ENCODE measurements around the gene HES7.

HES7 gene

DNA sequence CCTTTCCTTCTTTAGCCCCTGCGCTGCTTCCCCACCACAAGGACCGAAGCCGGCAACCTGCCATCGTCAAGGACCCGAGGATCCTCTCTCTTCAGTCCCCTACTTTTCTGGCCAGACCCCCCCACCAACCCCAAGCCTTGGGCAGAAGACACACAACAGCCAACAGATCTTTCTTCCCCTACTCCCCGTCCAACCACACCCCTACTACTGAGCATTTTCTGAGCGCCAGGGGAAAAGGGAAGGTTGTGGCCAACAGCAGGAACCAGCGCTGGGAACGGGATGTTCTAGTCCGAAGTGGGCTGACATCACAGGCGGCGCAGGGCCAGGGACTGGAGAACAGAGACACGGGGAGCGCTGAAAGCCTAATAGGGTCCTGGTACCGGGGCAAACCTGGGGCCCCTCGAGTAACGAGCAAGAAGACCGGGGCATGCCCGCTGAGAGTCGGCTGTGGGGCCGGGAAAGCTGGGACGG lies 27.8 kb upstream of the HES7 start:
- CTCF ChIA-PET: interaction anchor here (1.5 to 2.1 kb wide), 2 partner anchors 9 to 13 kb away, joined by 3 to 11 read pairs; no protein-coding TSS in a partner anchor
- H3K4me1 Mint-ChIP-seq: peaks cover 35% of the 10 kb centered on the region
- no peaks in the 10 kb centered on the region for H3K9me3 Mint-ChIP-seq
- H3K27me3 Mint-ChIP-seq: no peaks in the 10 kb centered on the region
- peak; percentile 54 for DNase-seq
- peak overlapping the region; percentile 90 for H3K27ac Mint-ChIP-seq
- H3K4me3 Mint-ChIP-seq: peak overlapping the region; percentile 89
- peaks cover 23% of the 10 kb centered on the region for H3K36me3 Mint-ChIP-seq

- Mint-ChIP-seq H3K4me1 (peaks cover 35% of the 10 kb centered on the region), H3K4me3 (peak overlapping the region; percentile 89), H3K27me3 (no peaks in the 10 kb centered on the region), H3K9me3 (no peaks in the 10 kb centered on the region), H3K27ac (peak overlapping the region; percentile 90), H3K36me3 (peaks cover 27% of the 10 kb centered on the region)
- DNase-seq: peak; percentile 94
- CTCF ChIA-PET: interaction anchor here (1.3 to 2.1 kb wide), 3 partner anchors 10 to 40 kb away, joined by 3 to 11 read pairs (median 3); no protein-coding TSS in a partner anchor
These were observed 27.3 kb upstream of the HES7 start for GRCh38 chr17:8151120-8151640.

- CTCF ChIA-PET: interaction anchor here (1.3 to 2.1 kb wide), 3 partner anchors 11 to 40 kb away, joined by 3 to 11 read pairs (median 3); no protein-coding TSS in a partner anchor
- Mint-ChIP-seq H3K27ac (peak overlapping the region; percentile 45), H3K4me3 (peak overlapping the region; percentile 89), H3K36me3 (peaks cover 32% of the 10 kb centered on the region), H3K4me1 (peaks cover 35% of the 10 kb centered on the region), H3K27me3 (no peaks in the 10 kb centered on the region), H3K9me3 (no peaks in the 10 kb centered on the region)
- DNase-seq: no peak
These were observed 26.6 kb upstream of the HES7 start for GRCh38 chr17:8150194-8151119.

- H3K4me1 Mint-ChIP-seq: peaks cover 35% of the 10 kb centered on the region
- no peak overlapping the region for H3K4me3 Mint-ChIP-seq
These were observed 25.7 kb upstream of the HES7 start for GRCh38 chr17:8149419-8150193.

GRCh38 chr17:8148560-8148959 lies 24.7 kb upstream of the HES7 start:
- Mint-ChIP-seq H3K36me3 (peaks cover 39% of the 10 kb centered on the region), H3K27ac (no peak overlapping the region), H3K4me1 (peaks cover 34% of the 10 kb centered on the region), H3K9me3 (no peaks in the 10 kb centered on the region), H3K4me3 (no peak overlapping the region), H3K27me3 (no peaks in the 10 kb centered on the region)
- no peak for DNase-seq
- CTCF ChIA-PET: interaction anchor here (0.9 kb wide), 1 partner anchor 9 kb away, joined by 3 read pairs; no protein-coding TSS in a partner anchor

More at GRCh38 chr17:8149419-8150193, 25.7 kb upstream of the HES7 start:
- no peak for DNase-seq
- Mint-ChIP-seq H3K27ac (peak overlapping the region; percentile 45), H3K9me3 (no peaks in the 10 kb centered on the region), H3K27me3 (no peaks in the 10 kb centered on the region), H3K36me3 (peaks cover 33% of the 10 kb centered on the region)
- CTCF ChIA-PET: interaction anchor here (1.0 to 1.3 kb wide), 2 partner anchors 9 to 39 kb away, joined by 3 read pairs; no protein-coding TSS in a partner anchor

- Mint-ChIP-seq H3K4me1 (peaks cover 27% of the 10 kb centered on the region), H3K36me3 (peaks cover 41% of the 10 kb centered on the region), H3K4me3 (no peak overlapping the region), H3K27ac (peak overlapping the region; percentile 46), H3K9me3 (no peaks in the 10 kb centered on the region), H3K27me3 (no peaks in the 10 kb centered on the region)
- CTCF ChIA-PET: interaction anchor here (0.9 kb wide), 1 partner anchor 9 kb away, joined by 3 read pairs; no protein-coding TSS in a partner anchor
- DNase-seq: no peak
These were observed 24.0 kb upstream of the HES7 start for GRCh38 chr17:8147805-8148404.

DNA sequence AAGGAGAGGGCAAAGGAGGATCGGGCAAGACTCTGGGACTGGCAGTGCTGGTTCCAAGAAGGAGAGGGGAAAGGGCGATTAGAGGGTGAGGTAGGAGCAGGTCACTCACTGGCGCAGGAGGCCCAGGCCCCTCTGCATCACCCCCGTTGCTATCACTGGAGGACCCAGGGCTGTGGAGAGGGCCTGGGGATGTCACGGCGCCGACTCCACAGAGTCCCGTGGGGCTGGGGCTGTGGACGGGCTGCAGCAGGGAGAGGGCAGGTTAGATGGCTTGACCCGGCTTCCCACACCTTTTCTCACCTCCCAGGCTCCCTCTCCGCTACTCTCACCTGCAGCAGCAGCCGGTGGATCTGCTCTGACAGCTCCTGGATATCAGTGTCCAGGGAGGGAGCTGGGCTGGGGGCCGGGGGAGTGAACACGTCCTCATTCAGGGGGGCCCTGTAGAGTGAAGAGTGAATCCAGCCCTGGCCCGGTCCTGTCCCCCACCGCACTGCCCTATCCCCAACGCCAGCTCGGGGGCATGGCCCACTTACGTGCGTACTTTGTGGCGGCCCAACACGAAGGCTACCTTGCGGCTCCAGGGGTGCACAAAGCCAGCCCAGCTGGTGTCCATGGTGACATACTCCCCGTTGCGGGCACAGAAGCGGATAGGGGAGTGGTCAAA lies 23.4 kb upstream of the HES7 start:
- H3K36me3 Mint-ChIP-seq: peaks cover 41% of the 10 kb centered on the region
- CTCF ChIA-PET: no interaction called here
- no peak overlapping the region for H3K4me3 Mint-ChIP-seq
- no peak for DNase-seq
- peaks cover 21% of the 10 kb centered on the region for H3K4me1 Mint-ChIP-seq
- peak overlapping the region; percentile 46 for H3K27ac Mint-ChIP-seq
- no peaks in the 10 kb centered on the region for H3K9me3 Mint-ChIP-seq
- H3K27me3 Mint-ChIP-seq: no peaks in the 10 kb centered on the region

DNA sequence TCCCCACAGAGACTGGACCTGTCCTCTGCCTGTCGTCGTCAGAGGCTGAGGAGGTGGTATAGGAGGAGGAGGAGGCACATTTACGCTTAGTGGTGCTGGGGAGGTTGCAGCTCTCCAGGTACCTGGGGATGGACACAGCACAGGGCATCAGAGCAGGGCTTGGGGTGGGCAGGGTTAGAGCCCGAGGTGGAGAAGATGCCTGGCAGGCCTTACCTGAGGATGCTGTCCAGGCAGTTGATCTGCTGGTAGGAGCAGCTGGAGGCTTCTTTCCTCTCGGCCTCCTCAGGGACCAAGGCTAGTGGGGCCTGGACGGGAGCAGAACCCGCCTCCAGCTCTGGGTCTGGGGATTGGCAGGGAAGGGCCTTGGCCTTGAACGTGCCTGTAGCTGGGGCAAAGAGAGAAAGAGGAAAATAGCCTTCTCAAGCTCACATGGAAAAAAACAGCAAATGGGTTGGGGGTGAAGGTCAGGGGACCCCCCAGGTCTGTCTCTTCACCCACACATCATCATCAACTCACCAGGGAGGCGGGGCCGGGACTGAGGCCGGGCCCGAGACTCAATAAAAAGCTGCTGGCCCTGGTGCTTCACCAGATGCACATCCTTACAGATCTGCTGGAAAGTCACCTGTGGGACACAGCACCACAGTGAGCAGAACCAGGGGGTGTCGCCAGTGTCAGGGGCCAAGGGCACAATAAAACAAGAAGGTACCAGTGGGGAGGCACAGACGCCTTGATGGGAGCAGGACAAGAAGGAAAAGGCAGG lies 22.7 kb upstream of the HES7 start:
- no peaks in the 10 kb centered on the region for H3K27me3 Mint-ChIP-seq
- H3K4me1 Mint-ChIP-seq: peaks cover 18% of the 10 kb centered on the region
- CTCF ChIA-PET: no interaction called here
- H3K9me3 Mint-ChIP-seq: no peaks in the 10 kb centered on the region
- H3K4me3 Mint-ChIP-seq: no peak overlapping the region
- DNase-seq: no peak
- H3K27ac Mint-ChIP-seq: peak overlapping the region; percentile 55
- peaks cover 46% of the 10 kb centered on the region for H3K36me3 Mint-ChIP-seq

DNA sequence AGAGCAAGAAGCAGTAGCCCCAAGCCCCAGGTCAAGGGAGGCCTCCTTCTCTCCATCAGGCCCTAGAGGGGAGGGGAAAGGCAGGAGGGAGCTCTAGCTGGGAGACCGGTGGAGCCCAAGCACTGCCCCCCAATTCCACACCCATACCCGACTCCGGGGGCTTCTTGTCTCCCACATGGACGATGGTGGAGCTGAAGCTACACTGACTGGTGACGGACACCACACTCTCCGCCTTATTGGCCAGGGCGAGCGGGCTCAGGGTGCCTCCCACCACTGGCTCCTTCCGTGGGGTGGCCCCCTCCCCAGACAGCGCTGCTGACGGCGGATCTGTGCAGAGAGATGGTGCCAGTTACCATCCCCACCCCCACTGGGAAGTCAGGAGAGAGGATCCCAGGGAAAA lies 21.9 kb upstream of the HES7 start:
- Mint-ChIP-seq H3K4me3 (no peak overlapping the region), H3K27ac (no peak overlapping the region), H3K27me3 (no peaks in the 10 kb centered on the region), H3K4me1 (peaks cover 18% of the 10 kb centered on the region), H3K36me3 (peaks cover 50% of the 10 kb centered on the region), H3K9me3 (no peaks in the 10 kb centered on the region)
- DNase-seq: no peak
- CTCF ChIA-PET: no interaction called here

DNA sequence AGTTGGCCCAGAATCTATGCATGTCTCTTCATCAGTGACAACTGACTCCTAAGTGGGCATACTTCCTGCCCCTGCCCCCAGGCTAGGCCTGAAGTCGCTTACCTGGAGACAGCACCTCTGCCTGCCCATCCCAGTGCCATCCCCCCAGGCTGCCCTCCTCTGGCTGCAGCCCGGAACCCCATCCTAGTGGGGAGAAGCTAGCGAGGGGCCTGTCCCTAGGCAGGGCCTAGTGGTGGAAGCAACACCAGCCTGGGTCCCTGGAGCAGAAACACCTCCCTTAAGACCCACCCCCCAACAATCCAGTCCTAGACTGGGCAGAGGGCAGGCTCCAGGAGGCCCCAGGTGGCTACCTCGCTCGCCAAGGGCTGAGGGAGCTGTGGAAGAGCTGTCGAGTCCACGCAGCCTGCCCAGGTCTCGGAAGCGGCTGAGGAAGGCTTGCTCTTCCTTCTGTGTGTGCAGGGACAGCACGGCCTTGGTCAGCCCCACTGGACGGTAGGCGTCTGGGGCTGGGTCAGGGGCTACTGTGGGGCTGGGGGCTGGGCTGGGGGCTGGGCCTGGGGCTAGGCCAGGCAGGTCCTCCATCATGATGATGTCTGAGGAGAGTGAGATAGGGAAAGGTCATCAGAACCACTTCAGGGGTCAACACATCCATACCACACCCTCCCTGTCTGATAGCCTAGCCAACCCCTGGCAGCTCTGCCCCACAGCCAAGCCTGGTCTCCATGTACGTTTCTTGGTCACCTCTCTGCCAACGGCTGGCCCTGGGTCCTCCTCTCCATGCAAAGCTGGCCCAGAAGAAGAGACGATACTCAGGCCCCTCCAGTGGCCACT lies 20.7 kb upstream of the HES7 start:
- Mint-ChIP-seq H3K36me3 (peaks cover 52% of the 10 kb centered on the region), H3K4me1 (peaks cover 10% of the 10 kb centered on the region), H3K4me3 (no peak overlapping the region), H3K27me3 (no peaks in the 10 kb centered on the region), H3K27ac (no peak overlapping the region), H3K9me3 (no peaks in the 10 kb centered on the region)
- CTCF ChIA-PET: interaction anchor here (1.3 kb wide), 1 partner anchor 14 kb away, joined by 3 read pairs; no protein-coding TSS in a partner anchor
- DNase-seq: no peak

GRCh38 chr17:8143581-8144400 lies 19.9 kb upstream of the HES7 start:
- DNase-seq: no peak
- CTCF ChIA-PET: interaction anchor here (1.3 kb wide), 1 partner anchor 15 kb away, joined by 3 read pairs; no protein-coding TSS in a partner anchor
- H3K9me3 Mint-ChIP-seq: no peaks in the 10 kb centered on the region
- no peaks in the 10 kb centered on the region for H3K27me3 Mint-ChIP-seq
- H3K27ac Mint-ChIP-seq: no peak overlapping the region
- peaks cover 7% of the 10 kb centered on the region for H3K4me1 Mint-ChIP-seq
- H3K36me3 Mint-ChIP-seq: peaks cover 50% of the 10 kb centered on the region
- no peak overlapping the region for H3K4me3 Mint-ChIP-seq

All from activated naive CD4-positive, alpha-beta T cell treated with anti-CD3 and anti-CD28 coated beads, Interleukin-2, amount 10 ng/mL, durations not matched to agents 7 days and 5 days (primary cell).